ENCODE measurements around the gene RNF157. TPM values are rescaled to one million over a fixed set of nuclear protein-coding genes. Genes with fewer than 3 reads are reported as not detected.
A peak's percentile ranks its signal among the peaks of the same experiment; 100 is the strongest.

RNF157 gene
- total and polyA plus RNA-seq, 2 of the 13 experiments (the other 11 are each of a cell fraction or from before 2014, with no cell fraction given): 0.44 to 1.5 TPM

GRCh38 chr17:76266244-76266938 is 26.1 kb upstream of the RNF157 start (continued):
- no peak for TF ChIP-seq CHD4 (IDR thresholded peaks at IDR 0.05; ENCODE audit: borderline replicate concordance, low read length)
- TF ChIP-seq ZFX (CRISPR knock-in tag; IDR thresholded peaks at IDR 0.05; ENCODE audit: low read depth): no peak
- no peak for TF ChIP-seq ZNF574 (CRISPR knock-in tag; IDR thresholded peaks at IDR 0.05)
- no peak; the same call in 1 of the 2 replicates for TF ChIP-seq TAF1 (CRISPR knock-in tag; IDR thresholded peaks at IDR 0.05)
- TF ChIP-seq BATF2 (CRISPR knock-in tag; IDR thresholded peaks at IDR 0.05): no peak
- no peak for TF ChIP-seq PLSCR1 (CRISPR knock-in tag; IDR thresholded peaks at IDR 0.05; ENCODE audit: borderline replicate concordance)
- no peak for TF ChIP-seq PHF21A (CRISPR knock-in tag; IDR thresholded peaks at IDR 0.05)
- no peak for TF ChIP-seq REST (IDR thresholded peaks at IDR 0.05; ENCODE audit: borderline replicate concordance in 1 of 2, low read depth in 1 of 2, low read length in 2 of 2)
- TF ChIP-seq CCDC6 (CRISPR knock-in tag; IDR thresholded peaks at IDR 0.05): no peak
- no peak for TF ChIP-seq NCOA1 (CRISPR knock-in tag; IDR thresholded peaks at IDR 0.05)
- no peak for TF ChIP-seq ZMYM3 (CRISPR knock-in tag; IDR thresholded peaks at IDR 0.05)
- peak; percentile 34; the same call in 1 of the 2 replicates for TF ChIP-seq HNF1B (CRISPR knock-in tag; IDR thresholded peaks at IDR 0.05)
- no peak for TF ChIP-seq TEAD2 (CRISPR knock-in tag; IDR thresholded peaks at IDR 0.05)
- 0 out of 2 replicates have a peak, but pooled peaks have one; percentile 22 for TF ChIP-seq ETV5 (CRISPR knock-in tag; IDR thresholded peaks at IDR 0.05; ENCODE audit: borderline replicate concordance)
- TF ChIP-seq ZNF503 (CRISPR knock-in tag; IDR thresholded peaks at IDR 0.05): no peak
- TF ChIP-seq EZH2 (conservative IDR thresholded peaks at IDR 0.05; ENCODE audit: low read depth, low read length): no peak
- no peak for TF ChIP-seq RBAK (CRISPR knock-in tag; IDR thresholded peaks at IDR 0.05)
